Measurements from ENCODE around the gene NEK5. TPM values are rescaled to one million over a fixed set of nuclear protein-coding genes. Genes with fewer than 3 reads are reported as not detected.

Gene NEK5
- total RNA-seq, 1 donor from 2014 or later, result 0.28 TPM

DNA sequence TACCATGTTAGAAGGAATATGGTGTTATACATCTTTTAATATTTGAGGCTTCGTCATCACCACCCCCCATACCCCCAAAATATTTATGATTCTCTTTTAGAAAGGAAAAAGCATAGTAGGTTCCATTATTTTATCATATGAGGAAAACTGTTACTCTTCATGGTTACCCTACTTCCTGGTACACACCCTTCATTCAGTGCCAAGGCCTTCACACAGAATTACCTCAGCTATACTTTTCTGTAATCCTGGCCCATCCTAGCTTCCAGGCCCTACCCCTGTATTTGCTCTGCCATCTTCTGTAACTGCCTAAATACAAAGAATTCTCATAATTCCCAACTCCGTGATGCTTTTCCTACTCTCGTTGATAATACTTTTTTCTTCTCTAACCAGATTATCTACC lies 108.7 kb downstream of the NEK5 start:
- Histone ChIP-seq H3K36me3 (peaks cover 15% of the 10 kb centered on the region), H3K9ac (no peak overlapping the region), H3F3A (ENCODE audit: low read depth) (no peaks in the 10 kb centered on the region), H2AFZ (replicated peaks) (no peak overlapping the region), H3K27ac (no peak overlapping the region), H3K4me2 (no peak overlapping the region), H3K4me1 (no peaks in the 10 kb centered on the region), H4K20me1 (ENCODE audit: low read depth) (no peaks in the 10 kb centered on the region), H3K79me2 (ENCODE audit: low read depth) (peaks cover 44% of the 10 kb centered on the region), H3K4me3 (no peak overlapping the region), H3K27me3 (no peaks in the 10 kb centered on the region), H3K9me3 (ENCODE audit: low read depth) (no peaks in the 10 kb centered on the region)
- Mint-ChIP-seq H3K27me3 (ENCODE audit: insufficient read depth, low read depth) (no peaks in the 10 kb centered on the region), H3K4me1 (no peaks in the 10 kb centered on the region), H3K27ac (no peak overlapping the region), H3K36me3 (peaks cover 63% of the 10 kb centered on the region), H3K4me3 (no peak overlapping the region), H3K9me3 (peaks cover 6% of the 10 kb centered on the region)
- TF ChIP-seq CTCF (IDR thresholded peaks at IDR 0.05), result no peak
- TF ChIP-seq EZH2 (IDR thresholded peaks at IDR 0.05), result no peak
- no peak for TF ChIP-seq EZH2phosphoT487 (IDR thresholded peaks at IDR 0.05)
- DNase-seq (ENCODE audit: low spot score), result no peak

DNA sequence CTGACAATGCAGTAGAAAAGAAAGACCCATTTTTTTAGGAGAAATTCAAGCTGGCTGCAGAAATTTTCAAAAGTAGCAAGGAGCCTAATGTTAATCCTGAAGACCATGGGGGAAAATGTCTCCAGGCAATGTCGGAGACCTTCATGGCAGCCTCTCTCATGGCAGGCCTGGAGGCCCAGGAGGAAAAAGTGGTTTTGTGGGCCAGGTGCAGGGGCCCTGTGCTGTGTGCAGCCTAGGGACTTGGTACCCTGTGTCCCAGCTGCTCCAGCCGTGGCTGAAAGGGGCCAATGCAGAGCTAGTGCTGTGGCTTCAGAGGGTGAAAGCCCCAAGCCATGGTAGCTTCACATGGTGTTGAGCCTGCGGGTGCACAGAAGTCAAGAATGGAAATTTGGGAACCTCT lies 112.6 kb downstream of the NEK5 start:
- no peaks in the 10 kb centered on the region for H3K36me3 ChIP-seq
- no peak overlapping the region for H3K4me3 ChIP-seq
- Mint-ChIP-seq H3K9me3 (peaks cover 6% of the 10 kb centered on the region), H3K4me1 (peaks cover 3% of the 10 kb centered on the region), H3K36me3 (peaks cover 42% of the 10 kb centered on the region), H3K27me3 (ENCODE audit: insufficient read depth, low read depth) (peaks cover under 1% of the 10 kb centered on the region), H3K27ac (no peak overlapping the region), H3K4me3 (no peak overlapping the region)
- H3K9me3 ChIP-seq (ENCODE audit: low read depth), result no peaks in the 10 kb centered on the region
- peaks cover 10% of the 10 kb centered on the region for H3K4me1 ChIP-seq
- H3K27me3 ChIP-seq, result peaks cover under 1% of the 10 kb centered on the region
- H3F3A ChIP-seq (ENCODE audit: low read depth), result no peaks in the 10 kb centered on the region
- TF ChIP-seq EZH2phosphoT487 (IDR thresholded peaks at IDR 0.05) (no peak), EZH2 (IDR thresholded peaks at IDR 0.05) (no peak), CTCF (IDR thresholded peaks at IDR 0.05) (no peak)
- no peaks in the 10 kb centered on the region for H4K20me1 ChIP-seq (ENCODE audit: low read depth)
- H3K79me2 ChIP-seq (ENCODE audit: low read depth), result peaks cover 67% of the 10 kb centered on the region
- H2AFZ ChIP-seq (replicated peaks), result no peak overlapping the region
- DNase-seq (ENCODE audit: low spot score), result no peak
- no peak overlapping the region for H3K9ac ChIP-seq
- no peak overlapping the region for H3K27ac ChIP-seq
- no peak overlapping the region for H3K4me2 ChIP-seq

- TF ChIP-seq CTCF (IDR thresholded peaks at IDR 0.05) (no peak), EZH2 (IDR thresholded peaks at IDR 0.05) (no peak), EZH2phosphoT487 (IDR thresholded peaks at IDR 0.05) (no peak)
- Histone ChIP-seq H3K27ac (peak overlapping the region; percentile 76), H3K9ac (peak overlapping the region; percentile 86), H3F3A (ENCODE audit: low read depth) (no peaks in the 10 kb centered on the region), H3K79me2 (ENCODE audit: low read depth) (peaks cover 52% of the 10 kb centered on the region), H2AFZ (replicated peaks) (peak overlapping the region; percentile 91), H3K4me2 (peak overlapping the region; percentile 97), H3K27me3 (peaks cover 20% of the 10 kb centered on the region), H3K4me3 (peak overlapping the region; percentile 92), H4K20me1 (ENCODE audit: low read depth) (peaks cover 3% of the 10 kb centered on the region), H3K36me3 (no peaks in the 10 kb centered on the region), H3K4me1 (peaks cover 18% of the 10 kb centered on the region), H3K9me3 (ENCODE audit: low read depth) (no peaks in the 10 kb centered on the region)
- Mint-ChIP-seq H3K9me3 (peaks cover 6% of the 10 kb centered on the region), H3K4me1 (peaks cover 20% of the 10 kb centered on the region), H3K27me3 (ENCODE audit: insufficient read depth, low read depth) (peaks cover 6% of the 10 kb centered on the region), H3K27ac (peak overlapping the region; percentile 98), H3K36me3 (peaks cover 25% of the 10 kb centered on the region), H3K4me3 (peak overlapping the region; percentile 99)
- no peak for DNase-seq (ENCODE audit: low spot score)
Observed at GRCh38 chr13:52012512-52012836, 116.4 kb downstream of the NEK5 start.
